MCF 10A (cell line): ENCODE data around the gene RBBP5. TPM values are rescaled to one million over a fixed set of nuclear protein-coding genes. Genes with fewer than 3 reads are reported as not detected.

Experiments used
- BruUV-seq: library from RNA; stranded (reverse); fragments of 400-500 nt; replicated peaks from 2 replicates; lab custom pipeline; 2021; lab: Mats Ljungman, UMichigan
- CTCF ChIA-PET: fragments of 300-600 bp; sonication (Branson Sonifier 250); formaldehyde crosslinking; extraction: SDS; loops from one replicate; lab custom pipeline; 2021; ENCODE audit warnings: antibody characterized with exemption, inconsistent platforms; lab: Yijun Ruan, JAX
- POLR2A ChIA-PET: fragments of 300-600, 350-650 bp; sonication (Branson Sonifier 250); formaldehyde crosslinking; extraction: SDS; loops from one replicate; lab custom pipeline; 2020; ENCODE audit warnings: antibody characterized with exemption, inconsistent platforms; lab: Yijun Ruan, JAX
- DNase-seq: peaks from one replicate; pipeline ENCODE4 v3.0.0-alpha.2; 2018; ENCODE audit not compliant: unreplicated experiment
- H3K27ac Mint-ChIP-seq: one replicate; pipeline ENCODE4 v1.8.0; 2022; ENCODE audit warnings: mild to moderate bottlenecking, low read depth, mixed read lengths; ENCODE audit not compliant: unreplicated experiment
- H3K27me3 Mint-ChIP-seq: one replicate; pipeline ENCODE4 v1.8.0; 2022; ENCODE audit warnings: mixed read lengths; ENCODE audit not compliant: insufficient read depth, unreplicated experiment
- H3K36me3 Mint-ChIP-seq: one replicate; pipeline ENCODE4 v1.8.0; 2022; ENCODE audit warnings: mild to moderate bottlenecking, moderate library complexity, mixed read lengths; ENCODE audit not compliant: insufficient read depth, unreplicated experiment
- H3K4me1 Mint-ChIP-seq: one replicate; pipeline ENCODE4 v1.8.0; 2022; ENCODE audit warnings: mixed read lengths; ENCODE audit not compliant: insufficient read depth, unreplicated experiment
- H3K4me3 Mint-ChIP-seq: one replicate; pipeline ENCODE4 v1.8.0; 2022; ENCODE audit warnings: mild to moderate bottlenecking, moderate library complexity, mixed read lengths; ENCODE audit not compliant: unreplicated experiment
- H3K9me3 Mint-ChIP-seq: one replicate; pipeline ENCODE4 v1.8.0; 2022; ENCODE audit warnings: mixed read lengths; ENCODE audit not compliant: unreplicated experiment
- CTCF ChIP-seq: fragments of 200-600 bp; IDR thresholded peaks from one replicate; pipeline ENCODE4 v1.8.0; 2022; ENCODE audit warnings: antibody characterized with exemption, mild to moderate bottlenecking; ENCODE audit not compliant: unreplicated experiment
- intact Hi-C: fragments of 100-400 bp; cut with micrococcal nuclease; formaldehyde crosslinking; loops from 2 replicates; pipeline ENCODE4 v1.14.1; 2022
- total RNA-seq: library from RNA; stranded (reverse); gene quantifications from 2 replicates; pipeline ENCODE4 v1.2.3, GENCODE V29; 2022

RBBP5 gene
- total RNA-seq, 1 experiment from 2014 or later, result 24.8 TPM

- H3K36me3 Mint-ChIP-seq, result peaks cover 58% of the 10 kb centered on the region
- H3K4me3 Mint-ChIP-seq, result no peak overlapping the region
- POLR2A ChIA-PET, result interaction anchor here (0.8 to 2.0 kb wide), 5 partner anchors 11 to 59 kb away, joined by 3 to 4 read pairs (median 3); no protein-coding TSS in a partner anchor
- no peak for TF ChIP-seq CTCF
- TSS peak; percentile 48 for BruUV-seq
- CTCF ChIA-PET, result interaction anchor here (0.7 to 1.2 kb wide), 4 partner anchors 9 to 28 kb away, joined by 3 to 8 read pairs (median 4); no protein-coding TSS in a partner anchor
- H3K27ac Mint-ChIP-seq, result no peak overlapping the region
- peaks cover 9% of the 10 kb centered on the region for H3K4me1 Mint-ChIP-seq
- H3K9me3 Mint-ChIP-seq, result no peaks in the 10 kb centered on the region
- DNase-seq, result no peak
- intact Hi-C loops, result no loop called here
- no peaks in the 10 kb centered on the region for H3K27me3 Mint-ChIP-seq
Observed at GRCh38 chr1:205169248-205169647, 47.5 kb upstream of the RBBP5 start.

- no peak overlapping the region for H3K4me3 Mint-ChIP-seq
- TF ChIP-seq CTCF, result no peak
- intact Hi-C loops, result no loop called here
- DNase-seq, result no peak
- no TSS peak for BruUV-seq
- H3K36me3 Mint-ChIP-seq, result peaks cover 68% of the 10 kb centered on the region
- peak overlapping the region; percentile 3 for H3K27ac Mint-ChIP-seq
- ChIA-PET POLR2A (interaction anchor here (1.4 to 1.8 kb wide), 2 partner anchors 10 to 12 kb away, joined by 3 to 4 read pairs; no protein-coding TSS in a partner anchor), CTCF (no interaction called here)
- peaks cover 9% of the 10 kb centered on the region for H3K4me1 Mint-ChIP-seq
- H3K27me3 Mint-ChIP-seq, result no peaks in the 10 kb centered on the region
- H3K9me3 Mint-ChIP-seq, result no peaks in the 10 kb centered on the region
Observed at GRCh38 chr1:205168291-205168690, 46.5 kb upstream of the RBBP5 start.

- TF ChIP-seq CTCF, result no peak
- no TSS peak for BruUV-seq
- no peaks in the 10 kb centered on the region for H3K9me3 Mint-ChIP-seq
- CTCF ChIA-PET, result interaction anchor here (0.8 to 2.5 kb wide), 4 partner anchors 17 to 186 kb away, joined by 3 to 14 read pairs (median 6); no protein-coding TSS in a partner anchor
- POLR2A ChIA-PET, result no interaction called here
- no peaks in the 10 kb centered on the region for H3K27me3 Mint-ChIP-seq
- H3K4me1 Mint-ChIP-seq, result no peaks in the 10 kb centered on the region
- no peak overlapping the region for H3K4me3 Mint-ChIP-seq
- H3K27ac Mint-ChIP-seq, result no peak overlapping the region
- DNase-seq, result no peak
- peaks cover 77% of the 10 kb centered on the region for H3K36me3 Mint-ChIP-seq
- intact Hi-C loops, result no loop called here
Observed at GRCh38 chr1:205162301-205162700, 40.5 kb upstream of the RBBP5 start.

- no peak overlapping the region for H3K27ac Mint-ChIP-seq
- no peak for TF ChIP-seq CTCF
- no peak overlapping the region for H3K4me3 Mint-ChIP-seq
- no peak for DNase-seq
- H3K4me1 Mint-ChIP-seq, result no peaks in the 10 kb centered on the region
- BruUV-seq, result no TSS peak
- peaks cover 79% of the 10 kb centered on the region for H3K36me3 Mint-ChIP-seq
- POLR2A ChIA-PET, result interaction anchor here (1.1 kb wide), 1 partner anchor 26 kb away, joined by 3 read pairs; no protein-coding TSS in a partner anchor
- H3K9me3 Mint-ChIP-seq, result no peaks in the 10 kb centered on the region
- CTCF ChIA-PET, result interaction anchor here (0.6 to 2.0 kb wide), 4 partner anchors 8 to 19 kb away, joined by 3 to 14 read pairs (median 4); no protein-coding TSS in a partner anchor
- intact Hi-C loops, result no loop called here
- no peaks in the 10 kb centered on the region for H3K27me3 Mint-ChIP-seq
Observed at GRCh38 chr1:205161076-205161475, 39.3 kb upstream of the RBBP5 start.
